OCI-LY3 (cell line): Measurements from ENCODE around the gene CDH23.

Source experiments
- H2AFZ ChIP-seq: fragments of 200-600, 300-600 bp; shearing (Covaris generic); 2 replicates; pipeline ENCODE4 v1.6.0; 2014; ENCODE audit warnings: antibody characterized with exemption, low read depth, low read length
- H3K27ac ChIP-seq: fragments of 200-600, 300-600 bp; sonication (generic); 2 replicates; pipeline ENCODE4 v1.5.1; 2014; ENCODE audit warnings: mild to moderate bottlenecking, low read length, moderate library complexity, mixed read lengths
- H3K27me3 ChIP-seq: fragments of 200-600, 300-600 bp; sonication (generic); 2 replicates; pipeline ENCODE4 v1.6.1; 2014; ENCODE audit warnings: low read depth, low read length, mixed read lengths
- H3K36me3 ChIP-seq: fragments of 200-600, 300-600 bp; sonication (generic); replicated peaks from 2 replicates; pipeline ENCODE3; 2014; ENCODE audit warnings: low read depth, low read length, mixed read lengths
- H3K4me1 ChIP-seq: fragments of 300-600, 200-600 bp; sonication (generic); 2 replicates; pipeline ENCODE4 v1.6.1; 2014; ENCODE audit warnings: low read length, mixed read lengths
- H3K4me2 ChIP-seq: fragments of 200-600, 300-600 bp; sonication (generic); 2 replicates; pipeline ENCODE4 v1.6.1; 2014; ENCODE audit warnings: low read length, mixed read lengths
- H3K4me3 ChIP-seq: fragments of 300-600, 200-600 bp; sonication (generic); 2 replicates; pipeline ENCODE4 v1.5.1; 2014; ENCODE audit warnings: antibody characterized with exemption, mild to moderate bottlenecking, low read length, moderate library complexity
- H3K79me2 ChIP-seq: fragments of 300-600, 200-600 bp; shearing (Covaris generic); 2 replicates; pipeline ENCODE4 v1.6.1; 2014; ENCODE audit warnings: mild to moderate bottlenecking, low read length, mixed read lengths
- H3K9ac ChIP-seq: fragments of 300-600, 200-600 bp; shearing (Covaris generic); 2 replicates; pipeline ENCODE4 v1.6.0; 2014; ENCODE audit warnings: mild to moderate bottlenecking, low read length, moderate library complexity
- H3K9me3 ChIP-seq: fragments of 200-600, 300-600 bp; shearing (Covaris generic); 2 replicates; pipeline ENCODE4 v1.6.1; 2014; ENCODE audit warnings: low read length, mixed read lengths; ENCODE audit not compliant: insufficient read depth
- H4K20me1 ChIP-seq: fragments of 200-600, 300-600 bp; sonication (generic); 2 replicates; pipeline ENCODE4 v1.6.1; 2016; ENCODE audit warnings: low read length, mixed read lengths; ENCODE audit not compliant: insufficient read depth
- EZH2phosphoT487 ChIP-seq: fragments of 200-600 bp; shearing (Covaris generic); IDR thresholded peaks from 2 replicates; pipeline ENCODE4 v1.6.1; 2018; ENCODE audit warnings: antibody characterized with exemption, mixed run types, low read depth
- TF ChIP-seq, protein P1 (sequence below): fragments of 200-600, 300-600 bp; sonication (generic); IDR thresholded peaks from 2 replicates; pipeline ENCODE4 v1.5.1; 2014; ENCODE audit warnings: antibody characterized with exemption, low read length, low read depth

The CDH23 gene

DNA sequence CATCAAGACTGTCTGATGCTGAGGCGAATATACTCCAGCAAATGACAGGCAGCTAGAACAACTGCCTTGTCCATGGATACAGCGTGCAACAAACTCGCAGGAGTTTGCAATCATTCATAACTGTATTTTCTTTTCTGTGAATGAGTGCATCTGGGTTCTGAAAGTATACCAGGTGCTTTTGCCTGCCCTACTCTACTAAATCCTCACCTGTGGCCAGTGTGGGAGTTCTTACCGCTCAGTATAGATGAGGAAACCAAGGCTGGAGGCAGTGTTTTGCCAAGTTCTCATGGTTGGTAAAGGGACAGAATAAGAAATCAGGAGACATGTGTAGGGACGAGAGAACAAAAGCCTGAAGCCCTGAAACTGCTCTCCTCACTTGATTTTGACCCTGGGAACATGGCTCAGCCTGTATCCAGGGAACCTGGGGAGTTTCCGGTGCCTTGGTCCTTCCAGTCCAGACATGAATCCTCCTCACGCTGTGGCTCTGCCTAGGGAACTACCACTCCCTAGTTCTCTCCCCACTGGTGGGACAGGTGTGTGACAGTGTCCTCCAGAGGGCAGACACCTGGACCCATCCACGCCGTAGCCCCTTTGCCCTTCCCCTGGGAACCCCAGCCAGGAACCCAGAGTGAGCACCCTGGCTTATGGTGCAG, 142.0 kb downstream of the CDH23 start:
- Histone ChIP-seq H3K36me3 (no peaks in the 10 kb centered on the region), H3K79me2 (no peaks in the 10 kb centered on the region), H3K9ac (no peak overlapping the region), H3K27me3 (peaks cover 10% of the 10 kb centered on the region), H3K4me3 (no peak overlapping the region), H3K9me3 (no peaks in the 10 kb centered on the region), H3K4me2 (no peak overlapping the region), H3K27ac (no peak overlapping the region), H4K20me1 (no peaks in the 10 kb centered on the region), H3K4me1 (no peaks in the 10 kb centered on the region), H2AFZ (no peak overlapping the region)
- TF ChIP-seq, protein P1, sequence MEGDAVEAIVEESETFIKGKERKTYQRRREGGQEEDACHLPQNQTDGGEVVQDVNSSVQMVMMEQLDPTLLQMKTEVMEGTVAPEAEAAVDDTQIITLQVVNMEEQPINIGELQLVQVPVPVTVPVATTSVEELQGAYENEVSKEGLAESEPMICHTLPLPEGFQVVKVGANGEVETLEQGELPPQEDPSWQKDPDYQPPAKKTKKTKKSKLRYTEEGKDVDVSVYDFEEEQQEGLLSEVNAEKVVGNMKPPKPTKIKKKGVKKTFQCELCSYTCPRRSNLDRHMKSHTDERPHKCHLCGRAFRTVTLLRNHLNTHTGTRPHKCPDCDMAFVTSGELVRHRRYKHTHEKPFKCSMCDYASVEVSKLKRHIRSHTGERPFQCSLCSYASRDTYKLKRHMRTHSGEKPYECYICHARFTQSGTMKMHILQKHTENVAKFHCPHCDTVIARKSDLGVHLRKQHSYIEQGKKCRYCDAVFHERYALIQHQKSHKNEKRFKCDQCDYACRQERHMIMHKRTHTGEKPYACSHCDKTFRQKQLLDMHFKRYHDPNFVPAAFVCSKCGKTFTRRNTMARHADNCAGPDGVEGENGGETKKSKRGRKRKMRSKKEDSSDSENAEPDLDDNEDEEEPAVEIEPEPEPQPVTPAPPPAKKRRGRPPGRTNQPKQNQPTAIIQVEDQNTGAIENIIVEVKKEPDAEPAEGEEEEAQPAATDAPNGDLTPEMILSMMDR: no peak
- no peak for TF ChIP-seq EZH2phosphoT487

DNA sequence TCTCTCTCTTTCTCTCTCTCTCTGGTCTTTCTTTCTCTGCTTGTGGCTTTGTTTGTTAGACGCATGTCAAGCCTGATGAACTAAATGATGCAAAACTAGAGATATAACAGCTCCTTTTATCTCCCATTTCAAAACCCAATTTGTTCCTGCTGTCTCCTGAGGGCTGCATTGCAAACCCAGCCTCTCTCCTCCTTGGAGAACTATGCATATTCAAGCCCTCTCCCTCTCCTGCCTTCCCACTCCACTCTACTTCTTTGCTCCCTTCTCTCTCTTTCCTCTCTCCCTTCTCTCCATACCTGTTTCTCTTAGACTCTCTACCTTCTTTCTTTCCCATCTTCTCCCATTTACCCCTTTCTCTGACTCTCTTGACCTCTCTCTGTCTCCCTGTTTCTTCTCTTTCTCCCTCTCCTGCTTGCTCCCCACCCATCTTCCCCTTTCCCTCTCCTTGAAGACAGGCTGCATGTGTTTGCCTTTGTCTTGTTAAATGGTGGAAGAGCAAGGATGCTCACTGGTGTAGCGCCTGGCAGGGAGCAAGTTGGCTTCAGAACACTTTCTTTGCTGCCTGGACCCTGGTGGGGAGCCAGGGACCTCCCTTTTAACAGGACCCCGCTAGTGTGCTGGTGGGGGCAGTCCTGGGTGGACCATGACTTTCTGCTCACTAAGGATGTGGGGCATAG, 142.9 kb downstream of the CDH23 start:
- no peaks in the 10 kb centered on the region for H3K9me3 ChIP-seq
- no peaks in the 10 kb centered on the region for H3K4me1 ChIP-seq
- TF ChIP-seq EZH2phosphoT487: no peak
- TF ChIP-seq, protein P1: no peak
- H3K27me3 ChIP-seq: peaks cover 10% of the 10 kb centered on the region
- no peak overlapping the region for H3K27ac ChIP-seq
- no peaks in the 10 kb centered on the region for H4K20me1 ChIP-seq
- H3K36me3 ChIP-seq: no peaks in the 10 kb centered on the region
- H3K4me2 ChIP-seq: no peak overlapping the region
- no peak overlapping the region for H3K9ac ChIP-seq
- no peaks in the 10 kb centered on the region for H3K79me2 ChIP-seq
- no peak overlapping the region for H2AFZ ChIP-seq
- H3K4me3 ChIP-seq: no peak overlapping the region

GRCh38 chr10:71542478-71542877, 145.8 kb downstream of the CDH23 start:
- no peak overlapping the region for H3K4me3 ChIP-seq
- H3K27me3 ChIP-seq: peaks cover 10% of the 10 kb centered on the region
- H3K27ac ChIP-seq: no peak overlapping the region
- H2AFZ ChIP-seq: no peak overlapping the region
- no peaks in the 10 kb centered on the region for H4K20me1 ChIP-seq
- H3K36me3 ChIP-seq: no peaks in the 10 kb centered on the region
- H3K9me3 ChIP-seq: no peaks in the 10 kb centered on the region
- TF ChIP-seq EZH2phosphoT487: no peak
- TF ChIP-seq, protein P1: no peak
- no peaks in the 10 kb centered on the region for H3K79me2 ChIP-seq
- H3K4me1 ChIP-seq: no peaks in the 10 kb centered on the region
- H3K4me2 ChIP-seq: no peak overlapping the region
- no peak overlapping the region for H3K9ac ChIP-seq

GRCh38 chr10:71543608-71544170, 147.0 kb downstream of the CDH23 start:
- TF ChIP-seq, protein P1: no peak
- no peak for TF ChIP-seq EZH2phosphoT487

More at GRCh38 chr10:71543608-71544170, 147.0 kb downstream of the CDH23 start:
- Histone ChIP-seq H3K4me1 (peaks cover 2% of the 10 kb centered on the region), H3K27ac (no peak overlapping the region), H3K36me3 (no peaks in the 10 kb centered on the region), H3K4me3 (no peak overlapping the region), H3K9me3 (no peaks in the 10 kb centered on the region), H3K4me2 (no peak overlapping the region), H3K79me2 (no peaks in the 10 kb centered on the region), H4K20me1 (no peaks in the 10 kb centered on the region), H3K27me3 (peaks cover 10% of the 10 kb centered on the region), H2AFZ (no peak overlapping the region), H3K9ac (no peak overlapping the region)
